Measurements from ENCODE around the gene FHIT. TPM values are rescaled to one million over a fixed set of nuclear protein-coding genes. Genes with fewer than 3 reads are reported as not detected.

Gene FHIT
- total and polyA plus RNA-seq, 9 donors = 5.1 to 11.8 (median 9.5) TPM

DNA sequence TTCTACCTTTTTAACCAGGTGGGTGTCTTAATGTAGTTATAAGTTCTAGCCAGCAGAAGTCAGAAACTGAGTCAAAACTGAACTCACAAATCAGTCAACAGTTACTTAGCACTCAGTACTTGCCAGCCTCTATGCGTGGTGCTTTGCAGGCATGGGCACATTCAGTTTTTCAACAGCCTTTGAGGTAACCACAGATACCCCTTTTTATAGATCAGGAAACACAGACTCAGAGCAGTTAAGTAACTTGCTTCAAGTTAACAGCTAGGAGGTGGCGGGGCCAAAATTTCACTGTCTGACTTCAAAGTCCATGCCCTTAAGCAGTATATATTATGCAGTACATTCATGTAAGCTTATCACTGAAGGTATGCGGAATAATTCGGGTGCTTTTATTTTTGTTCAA is 139.4 kb downstream of the FHIT start:
- Histone ChIP-seq H3K4me1 (ENCODE audit: insufficient read depth) (no peaks in the 10 kb centered on the region), H3K9me3 (no peaks in the 10 kb centered on the region), H3K27me3 (no peaks in the 10 kb centered on the region), H3K36me3 (no peaks in the 10 kb centered on the region), H3K4me3 (no peak overlapping the region), H3K27ac (no peak overlapping the region)
- TF ChIP-seq EP300 (IDR thresholded peaks at IDR 0.05) (no peak), CTCF (IDR thresholded peaks at IDR 0.05) (no peak), POLR2A (IDR thresholded peaks at IDR 0.05) (no peak)
- WGBS, 3 donors = 80 to 90% (median 89%) methylated on average over 4 of the region's 4 CpGs
- intact Hi-C loops (cut with DNase I) = no loop called here
- no peak for DNase-seq

GRCh38 chr3:61110576-61110975 is 140.7 kb downstream of the FHIT start:
- H3K27me3 ChIP-seq = no peaks in the 10 kb centered on the region
- no peaks in the 10 kb centered on the region for H3K9me3 ChIP-seq
- no peaks in the 10 kb centered on the region for H3K36me3 ChIP-seq
- intact Hi-C loops (cut with DNase I) = no loop called here
- TF ChIP-seq CTCF (IDR thresholded peaks at IDR 0.05) (no peak), EP300 (IDR thresholded peaks at IDR 0.05) (no peak), POLR2A (IDR thresholded peaks at IDR 0.05) (no peak)
- H3K4me3 ChIP-seq = no peak overlapping the region
- no peak overlapping the region for H3K27ac ChIP-seq
- 93 to 97% (median 94%) methylated on average over 2 of the region's 2 CpGs for WGBS, 3 donors
- DNase-seq = no peak
- no peaks in the 10 kb centered on the region for H3K4me1 ChIP-seq (ENCODE audit: insufficient read depth)

DNA sequence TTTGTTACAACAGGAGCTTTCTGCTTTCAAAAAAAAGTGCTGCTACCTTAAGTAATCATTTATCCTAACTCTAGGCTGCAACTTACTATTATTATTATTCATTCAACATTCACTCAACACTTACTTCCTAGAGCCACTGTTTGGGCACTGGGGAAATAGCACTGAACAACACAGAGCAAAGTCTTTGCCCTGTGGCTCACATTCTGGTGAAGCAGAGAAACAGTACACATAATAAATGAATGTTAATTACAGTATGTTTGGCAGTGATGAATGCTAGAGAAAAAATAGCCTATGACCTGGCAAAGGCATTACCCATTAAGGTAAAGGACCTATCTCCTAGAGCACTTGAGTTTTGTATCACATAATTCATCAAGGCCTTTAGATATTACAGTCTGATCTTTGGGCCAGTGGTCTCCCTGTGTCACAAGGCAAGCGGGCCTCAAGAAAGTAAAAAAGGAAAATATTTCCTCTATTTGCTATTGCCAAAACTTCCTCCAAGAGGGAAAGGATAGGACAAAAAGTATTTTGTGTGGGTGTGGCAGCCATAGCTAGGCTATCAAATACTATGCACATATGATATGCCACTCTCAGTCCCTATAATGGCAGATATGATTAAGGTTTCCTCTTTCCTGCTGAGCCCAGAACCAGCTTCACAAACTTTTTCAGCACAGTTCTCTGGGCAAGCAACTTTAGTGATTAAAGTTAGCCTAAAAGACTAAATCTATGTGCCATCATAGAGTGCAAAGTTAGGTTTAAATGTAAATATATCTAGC is 142.8 kb downstream of the FHIT start:
- intact Hi-C loops (cut with DNase I) = no loop called here
- Histone ChIP-seq H3K27ac (no peak overlapping the region), H3K4me1 (ENCODE audit: insufficient read depth) (no peaks in the 10 kb centered on the region), H3K4me3 (no peak overlapping the region), H3K27me3 (no peaks in the 10 kb centered on the region), H3K9me3 (no peaks in the 10 kb centered on the region), H3K36me3 (no peaks in the 10 kb centered on the region)
- TF ChIP-seq CTCF (IDR thresholded peaks at IDR 0.05) = no peak
- no peak for TF ChIP-seq EP300 (IDR thresholded peaks at IDR 0.05)
- no peak for TF ChIP-seq POLR2A (IDR thresholded peaks at IDR 0.05)
- 49 to 97% (median 93%) methylated on average over 1 of the region's 1 CpG for WGBS, 3 donors
- no peak for DNase-seq

- TF ChIP-seq POLR2A (IDR thresholded peaks at IDR 0.05) = no peak
- TF ChIP-seq EP300 (IDR thresholded peaks at IDR 0.05) = no peak
- TF ChIP-seq CTCF (IDR thresholded peaks at IDR 0.05) = no peak
- H3K9me3 ChIP-seq = no peaks in the 10 kb centered on the region
- DNase-seq = no peak
- no peaks in the 10 kb centered on the region for H3K4me1 ChIP-seq (ENCODE audit: insufficient read depth)
- intact Hi-C loops (cut with DNase I) = no loop called here
- no peaks in the 10 kb centered on the region for H3K27me3 ChIP-seq
- no peak overlapping the region for H3K27ac ChIP-seq
- WGBS, 3 donors = 87 to 93% (median 92%) methylated on average over 3 of the region's 3 CpGs
- H3K36me3 ChIP-seq = no peaks in the 10 kb centered on the region
- H3K4me3 ChIP-seq = no peak overlapping the region
Measured at GRCh38 chr3:61094608-61095007, 156.6 kb downstream of the FHIT start.

Measured in ovary (tissue), 9 donors.